MM.1S (cell line): ENCODE results near the gene PRICKLE3.

Experiments used
- EZH2 ChIP-seq: fragments of 300-600 bp; sonication (generic); optimal IDR thresholded peaks from 2 replicates; pipeline ENCODE3; 2017; ENCODE audit warnings: low read depth, mild to moderate bottlenecking, antibody characterized with exemption, low read length, mixed read lengths
- TF ChIP-seq, protein P1 (sequence below): fragments of 300-600 bp; sonication (generic); IDR thresholded peaks from 2 replicates; pipeline ENCODE4 v1.5.1; 2016; ENCODE audit warnings: antibody characterized with exemption, low read length, mixed read lengths

DNA sequence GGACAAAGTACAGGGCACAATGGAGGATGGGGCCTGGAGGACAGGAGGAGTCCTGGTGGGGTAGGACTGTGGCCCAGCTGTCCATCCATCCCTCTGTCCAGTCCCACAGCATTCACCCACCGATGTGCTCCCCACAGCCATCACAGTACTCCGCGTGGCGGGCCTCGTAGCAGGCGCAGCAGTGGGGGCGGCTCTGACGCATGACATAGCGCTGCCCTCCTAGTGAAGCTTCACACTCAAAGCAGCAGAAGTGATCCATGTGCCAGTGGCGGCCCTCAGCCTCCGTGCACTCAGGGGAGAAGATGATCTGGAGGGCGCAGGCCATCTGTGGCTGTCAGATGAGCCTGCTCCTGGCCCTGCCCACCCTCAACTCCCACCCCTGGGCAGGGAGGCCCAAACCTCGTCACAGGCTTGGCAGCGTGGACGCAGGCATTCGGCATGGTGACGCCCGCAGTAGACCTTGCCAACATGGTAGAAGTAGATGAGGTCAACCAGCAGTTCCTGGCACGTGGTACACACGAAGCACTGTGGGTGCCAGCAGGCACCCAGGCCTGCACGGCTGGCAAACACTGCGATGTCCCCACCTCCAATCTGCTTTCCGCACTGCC, 8.2 kb downstream of the PRICKLE3 start:
- TF ChIP-seq, protein P1, sequence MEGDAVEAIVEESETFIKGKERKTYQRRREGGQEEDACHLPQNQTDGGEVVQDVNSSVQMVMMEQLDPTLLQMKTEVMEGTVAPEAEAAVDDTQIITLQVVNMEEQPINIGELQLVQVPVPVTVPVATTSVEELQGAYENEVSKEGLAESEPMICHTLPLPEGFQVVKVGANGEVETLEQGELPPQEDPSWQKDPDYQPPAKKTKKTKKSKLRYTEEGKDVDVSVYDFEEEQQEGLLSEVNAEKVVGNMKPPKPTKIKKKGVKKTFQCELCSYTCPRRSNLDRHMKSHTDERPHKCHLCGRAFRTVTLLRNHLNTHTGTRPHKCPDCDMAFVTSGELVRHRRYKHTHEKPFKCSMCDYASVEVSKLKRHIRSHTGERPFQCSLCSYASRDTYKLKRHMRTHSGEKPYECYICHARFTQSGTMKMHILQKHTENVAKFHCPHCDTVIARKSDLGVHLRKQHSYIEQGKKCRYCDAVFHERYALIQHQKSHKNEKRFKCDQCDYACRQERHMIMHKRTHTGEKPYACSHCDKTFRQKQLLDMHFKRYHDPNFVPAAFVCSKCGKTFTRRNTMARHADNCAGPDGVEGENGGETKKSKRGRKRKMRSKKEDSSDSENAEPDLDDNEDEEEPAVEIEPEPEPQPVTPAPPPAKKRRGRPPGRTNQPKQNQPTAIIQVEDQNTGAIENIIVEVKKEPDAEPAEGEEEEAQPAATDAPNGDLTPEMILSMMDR = no peak
- TF ChIP-seq EZH2 = no peak
